Spleen (tissue), 11 donors: Measurements from ENCODE around the gene RRAD. TPM values are rescaled to one million over a fixed set of nuclear protein-coding genes. Genes with fewer than 3 reads are reported as not detected.

Source experiments
- DNase-seq: peaks from one replicate; pipeline ENCODE4 v3.0.0-alpha.2; 2020
- H3K27ac ChIP-seq, 8 donors: fragments of 200-600 bp; sonication (generic) in 7 of 8; 1 replicate in 4 of 8; 2 replicates in 4 of 8; pipeline versions ENCODE4 v1.5.0 to v1.8.0; 2016 to 2021; ENCODE audit warnings: inconsistent platforms in 4 of 8, mild to moderate bottlenecking in 4 of 8, moderate library complexity in 1 of 8
- H3K27me3 ChIP-seq, 7 donors: fragments of 200-600 bp; sonication (generic) in 6 of 7; replicated peaks in 1 of 7; 1 replicate in 4 of 7; 2 replicates in 3 of 7; pipeline versions ENCODE4 v1.5.0 to v1.8.0; 2016 to 2021; ENCODE audit warnings: inconsistent platforms in 3 of 7, mild to moderate bottlenecking in 1 of 7
- H3K36me3 ChIP-seq, 6 donors: fragments of 200-600 bp; sonication (generic) in 5 of 6; 1 replicate in 4 of 6; 2 replicates in 2 of 6; pipeline versions ENCODE4 v1.5.0 to v1.8.0; 2016 to 2021; ENCODE audit warnings: inconsistent platforms in 2 of 6
- H3K4me1 ChIP-seq, 6 donors: fragments of 200-600 bp; sonication (generic) in 5 of 6; 1 replicate in 3 of 6; 2 replicates in 3 of 6; pipeline versions ENCODE4 v1.5.0 to v1.8.0; 2016 to 2021; ENCODE audit warnings: inconsistent platforms in 3 of 6
- H3K4me3 ChIP-seq, 8 donors: fragments of 200-600 bp; sonication (generic) in 7 of 8; 1 replicate in 4 of 8; 2 replicates in 4 of 8; pipeline versions ENCODE4 v1.5.0 to v1.8.0; 2016 to 2021; ENCODE audit warnings: inconsistent platforms in 4 of 8, mild to moderate bottlenecking in 4 of 8, moderate library complexity in 2 of 8
- H3K9me3 ChIP-seq, 8 donors: fragments of 200-600 bp; sonication (generic) in 7 of 8; 1 replicate in 4 of 8; 2 replicates in 4 of 8; pipeline versions ENCODE4 v1.5.0 to v1.8.0; 2016 to 2021; ENCODE audit warnings: inconsistent platforms in 4 of 8
- CTCF ChIP-seq, 11 experiments: fragments of 200-600 bp in 7 of 11; fragments of 450-650 bp in 4 of 11; sonication (generic) in 4 of 11; IDR thresholded peaks in 8 of 11; conservative IDR thresholded peaks in 3 of 11; 1 replicate in 7 of 11; 2 replicates in 4 of 11; pipeline versions ENCODE4 v1.4.0 to v1.8.0; 2016 to 2021; ENCODE audit warnings: antibody characterized with exemption in 11 of 11, inconsistent platforms in 4 of 11, mild to moderate bottlenecking in 1 of 11
- POLR2A ChIP-seq, 3 donors: fragments of 450-650 bp; IDR thresholded peaks; one replicate each; pipeline ENCODE4 v1.5.1; 2017; ENCODE audit warnings: antibody characterized with exemption in 3 of 3, mild to moderate bottlenecking in 1 of 3
- POLR2AphosphoS5 ChIP-seq, 3 donors: sonication (generic); formaldehyde crosslinking; IDR thresholded peaks; one replicate each; pipeline ENCODE4 v1.5.1; 2017; ENCODE audit warnings: antibody characterized with exemption in 3 of 3
- WGBS, 5 donors: extraction: QIAGEN DNeasy Blood & Tissue Kit in 3 of 5; methylation state at CpG; one replicate each; pipeline versions ENCODE4 v1.1.5 to v1.1.7; 2013 to 2018; 5-methylcytosine and 5-hydroxymethylcytosine counted together
- intact Hi-C: fragments of 100-400 bp; cut with DNase I; formaldehyde crosslinking; loops from one replicate; pipeline ENCODE4 v1.15.0; 2023; ENCODE audit warnings: low total_unique reads
- polyA plus RNA-seq, 3 donors: library from polyadenylated mRNA; stranded (reverse); fragments of 200-250 nt; gene quantifications; one replicate each; pipeline ENCODE4 v1.2.1, GENCODE V29; 2013
- total RNA-seq, 7 donors: library from RNA; depleted of rRNA in 3 of 7; stranded (reverse); fragments of >200 nt in 3 of 7; fragmentation: NEBNext Ultra II Directional in 4 of 7; extraction: Animal tissue kit (Norgen Biotek cat#: 25700) in 4 of 7; gene quantifications; one replicate each; pipeline versions ENCODE4 v1.1.0 to v1.2.1, GENCODE V29; 2016 to 2021
- donor health status: healthy with polysubstance abuse.
- donor health status: DM: no; HTN: no; CAD: no; lungs with moderate emphysema.
- donor health status: DM: no; HTN: no; CAD: no.
- donor health status: Bipolar disorder and iron deficiency.
- donor health status: healthy.
- donor health status: DM: no; HTN: no; CAD: no.
- donor health status: DM: yes; HTN: yes; CAD: no.

RRAD gene
- total and polyA plus RNA-seq, 10 donors = 0.52 to 16.4 (median 1.9) TPM

DNA sequence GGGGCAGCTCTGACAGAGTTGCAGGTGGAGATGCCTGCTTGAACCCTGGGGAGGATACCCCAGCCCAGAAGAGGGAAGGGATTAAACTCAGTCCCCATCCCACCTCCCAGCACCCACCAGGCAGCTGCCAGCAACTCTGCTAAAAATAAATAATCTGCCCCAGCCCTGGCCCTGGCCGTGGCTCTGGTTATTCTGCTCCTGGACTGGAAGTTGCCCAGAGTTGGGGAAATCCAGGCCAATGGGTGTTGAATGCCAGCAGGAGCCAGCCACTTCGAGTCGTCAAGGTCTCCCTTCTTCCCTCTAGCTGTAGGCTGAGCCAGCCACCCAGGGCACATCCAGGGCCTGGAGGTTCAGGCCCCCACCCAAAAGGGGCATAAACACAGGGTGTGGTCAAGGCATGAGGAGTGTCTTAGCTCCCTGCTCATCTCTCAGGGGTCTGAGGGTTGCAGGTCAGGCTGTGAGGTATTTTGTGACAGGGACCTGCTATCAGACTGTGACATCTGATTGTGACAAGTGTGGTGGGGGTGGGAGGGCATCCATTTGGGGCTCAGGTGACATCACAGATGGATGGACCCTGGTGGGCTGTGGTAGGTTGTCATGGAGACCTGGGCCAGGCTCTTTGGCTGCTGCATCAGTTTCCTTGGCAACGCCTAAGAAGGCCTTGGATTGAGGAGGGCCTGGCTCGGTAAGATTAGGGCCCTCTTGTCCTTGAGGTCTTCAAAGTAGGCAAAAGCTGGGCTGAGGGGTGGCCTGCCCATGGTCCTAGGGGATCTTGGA, 1.0 kb upstream of the RRAD start:
- 67 to 88% (median 72%) methylated on average over 5 of the region's 5 CpGs for WGBS, 5 donors
- Histone ChIP-seq H3K27ac (peak overlapping the region in 1 of 8 donors; percentile 42), H3K27me3 (peaks cover 0 to 54% (median 27%) of the 10 kb centered on the region in 7 donors), H3K4me1 (peaks cover 5 to 37% (median 17%) of the 10 kb centered on the region in 6 donors), H3K36me3 (peaks cover 0 to 14% (median under 1%) of the 10 kb centered on the region in 6 donors), H3K4me3 (no peak overlapping the region), H3K9me3 (no peaks in the 10 kb centered on the region)
- TF ChIP-seq POLR2AphosphoS5 (IDR thresholded peaks at IDR 0.05) (no peak), CTCF (IDR thresholded peaks at IDR 0.05 in 8 of 11, conservative IDR thresholded peaks at IDR 0.05 in 3 of 11) (no peak), POLR2A (IDR thresholded peaks at IDR 0.05) (no peak)
- DNase-seq = no peak
- intact Hi-C loops = no loop called here

DNA sequence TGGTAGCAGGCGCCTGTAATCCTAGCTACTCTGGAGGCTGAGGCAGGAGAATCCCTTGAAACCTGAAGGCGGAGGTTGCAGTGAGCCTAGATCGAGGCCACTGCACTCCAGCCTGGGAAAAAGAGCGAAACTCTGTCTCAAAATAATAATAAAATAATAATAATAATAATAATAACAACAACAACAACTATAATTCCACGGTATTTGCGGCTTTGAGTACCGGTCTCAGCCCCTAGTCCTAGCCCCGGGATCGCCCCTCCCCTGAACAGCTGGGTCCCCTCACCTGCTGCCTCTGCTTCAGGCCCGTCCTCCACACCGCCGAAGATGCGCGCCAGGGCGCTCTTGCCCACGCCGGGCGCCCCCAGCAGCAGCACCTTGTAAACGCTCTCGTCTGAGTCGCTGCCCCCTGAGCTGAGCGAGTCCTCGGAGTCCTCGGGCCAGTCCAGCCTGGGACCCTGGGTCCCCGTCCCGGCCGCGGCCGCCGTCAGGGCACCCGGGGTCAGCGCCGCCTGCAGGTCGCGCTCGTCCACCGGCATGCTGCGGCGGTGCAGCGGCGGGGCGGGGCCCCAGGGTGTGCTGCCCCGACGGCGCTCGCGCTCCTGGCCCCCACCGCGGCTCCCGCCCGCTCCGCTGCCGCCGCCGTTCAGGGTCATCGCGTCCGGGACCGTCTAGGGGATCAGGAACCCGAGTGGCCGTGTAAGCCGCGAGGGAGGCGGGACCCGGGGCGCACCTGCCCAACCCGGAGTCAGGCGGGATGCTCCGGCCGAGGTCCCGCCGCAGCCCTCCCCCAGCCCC, 611 bp downstream of the RRAD start:
- intact Hi-C loops = no loop called here
- H3K9me3 ChIP-seq = no peaks in the 10 kb centered on the region
- H3K4me3 ChIP-seq = peak overlapping the region; percentile 33 to 72 (median 42)
- peak in 5 of 11 experiments; percentile 23 to 48 (median 45) for TF ChIP-seq CTCF (IDR thresholded peaks at IDR 0.05 in 8 of 11, conservative IDR thresholded peaks at IDR 0.05 in 3 of 11)
- no peak for TF ChIP-seq POLR2A (IDR thresholded peaks at IDR 0.05)
- no peak for DNase-seq
- H3K27me3 ChIP-seq = peaks cover 0 to 68% (median 27%) of the 10 kb centered on the region in 7 donors
- peaks cover 5 to 35% (median 17%) of the 10 kb centered on the region in 6 donors for H3K4me1 ChIP-seq
- 9 to 37% (median 11%) methylated on average over 17 to 72 of the region's 72 CpGs for WGBS, 5 donors
- H3K27ac ChIP-seq = peak overlapping the region in 3 of 8 donors; percentile 8 to 49 (median 42)
- no peaks in the 10 kb centered on the region for H3K36me3 ChIP-seq

DNA sequence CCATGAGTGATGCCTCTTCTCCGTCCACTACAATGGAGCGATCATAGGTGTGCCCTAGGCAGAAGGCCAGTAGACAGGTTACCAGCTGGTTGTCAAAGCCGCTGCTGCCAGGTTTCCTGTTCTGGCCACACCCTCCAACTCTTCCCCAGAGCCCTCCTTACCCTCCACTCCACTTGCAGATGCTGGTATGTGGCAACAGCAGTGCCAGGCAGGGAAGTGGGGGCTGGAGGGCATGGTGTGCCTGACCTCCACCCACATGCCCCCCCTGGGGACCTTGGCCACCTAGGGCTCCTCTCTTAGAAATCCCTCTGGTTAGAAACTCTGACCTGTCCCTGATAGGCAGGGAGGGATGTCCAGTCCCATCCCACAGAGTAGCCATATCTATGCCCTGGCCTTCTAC, 1.5 kb downstream of the RRAD start:
- Histone ChIP-seq H3K4me1 (peaks cover 5 to 35% (median 17%) of the 10 kb centered on the region in 6 donors), H3K27ac (no peak overlapping the region), H3K4me3 (peak overlapping the region in 2 of 8 donors; percentile 53 to 72), H3K9me3 (no peaks in the 10 kb centered on the region), H3K27me3 (peaks cover 0 to 76% (median 27%) of the 10 kb centered on the region in 7 donors), H3K36me3 (no peaks in the 10 kb centered on the region)
- WGBS, 5 donors = 44 to 69% (median 55%) methylated on average over 3 of the region's 3 CpGs
- no peak for TF ChIP-seq CTCF (IDR thresholded peaks at IDR 0.05 in 8 of 11, conservative IDR thresholded peaks at IDR 0.05 in 3 of 11)
- no peak for TF ChIP-seq POLR2A (IDR thresholded peaks at IDR 0.05)
- no peak for TF ChIP-seq POLR2AphosphoS5 (IDR thresholded peaks at IDR 0.05)
- intact Hi-C loops = no loop called here
- no peak for DNase-seq
